ENCODE measurements around the gene CYP24A1.

CYP24A1 gene

GRCh38 chr20:54174457-54175175, 830 bp upstream of the CYP24A1 start:
- DNase-seq (ENCODE audit: low read depth), result no peak

- no peak for DNase-seq (ENCODE audit: low read depth)
Measured at GRCh38 chr20:54172856-54173652, 732 bp downstream of the CYP24A1 start.

GRCh38 chr20:54172532-54172855, 1.3 kb downstream of the CYP24A1 start:
- DNase-seq (ENCODE audit: low read depth), result no peak

- DNase-seq (ENCODE audit: low read depth), result no peak
Measured at GRCh38 chr20:54170963-54171362, 2.8 kb downstream of the CYP24A1 start.

- no peak for DNase-seq (ENCODE audit: low read depth)
Measured at GRCh38 chr20:54170026-54170471, 3.7 kb downstream of the CYP24A1 start.

- peak; percentile 25 for DNase-seq (ENCODE audit: low read depth)
Measured at GRCh38 chr20:54168961-54169862, 4.6 kb downstream of the CYP24A1 start.

GRCh38 chr20:54167909-54168872, 5.6 kb downstream of the CYP24A1 start:
- DNase-seq (ENCODE audit: low read depth), result peak; percentile 46

GRCh38 chr20:54166987-54167662, 6.7 kb downstream of the CYP24A1 start:
- no peak for DNase-seq (ENCODE audit: low read depth)

- no peak for DNase-seq (ENCODE audit: low read depth)
Measured at GRCh38 chr20:54165803-54166202, 8.0 kb downstream of the CYP24A1 start.

- no peak for DNase-seq (ENCODE audit: low read depth)
Measured at GRCh38 chr20:54165014-54165413, 8.8 kb downstream of the CYP24A1 start.

- DNase-seq (ENCODE audit: low read depth), result no peak
Measured at GRCh38 chr20:54163402-54163801, 10.4 kb downstream of the CYP24A1 start.

GRCh38 chr20:54162378-54163009, 11.3 kb downstream of the CYP24A1 start:
- DNase-seq (ENCODE audit: low read depth), result no peak

GRCh38 chr20:54161821-54162149, 12.0 kb downstream of the CYP24A1 start:
- DNase-seq (ENCODE audit: low read depth), result no peak

- no peak for DNase-seq (ENCODE audit: low read depth)
Measured at GRCh38 chr20:54161008-54161820, 12.6 kb downstream of the CYP24A1 start.

- no peak for DNase-seq (ENCODE audit: low read depth)
Measured at GRCh38 chr20:54160065-54161007, 13.4 kb downstream of the CYP24A1 start.

GRCh38 chr20:54158856-54159418, 14.8 kb downstream of the CYP24A1 start:
- DNase-seq (ENCODE audit: low read depth), result no peak

GRCh38 chr20:54158226-54158625, 15.6 kb downstream of the CYP24A1 start:
- no peak for DNase-seq (ENCODE audit: low read depth)
